ENCODE data around the gene ZHX3.

- no peak for TF ChIP-seq CTCF (IDR thresholded peaks at IDR 0.05; ENCODE audit: insufficient read depth, low read length)
- TF ChIP-seq GABPA (IDR thresholded peaks at IDR 0.05; ENCODE audit: low read depth), result no peak
- TF ChIP-seq POLR2AphosphoS5 (IDR thresholded peaks at IDR 0.05; ENCODE audit: low read depth), result no peak
- no peak for TF ChIP-seq REST (IDR thresholded peaks at IDR 0.05; ENCODE audit: insufficient replicate concordance, low read depth)
- TF ChIP-seq SPI1 (IDR thresholded peaks at IDR 0.05; ENCODE audit: borderline replicate concordance, low read depth), result no peak
These were observed 32.4 kb upstream of the ZHX3 start for GRCh38 chr20:41349943-41350342.
